Dermis lymphatic vessel endothelial cell (primary cell): Measurements from ENCODE around the gene C17orf113. TPM values are rescaled to one million over a fixed set of nuclear protein-coding genes. Genes with fewer than 3 reads are reported as not detected.

ENCODE experiments used
- total RNA-seq: library from RNA; depleted of rRNA; stranded (reverse); fragments of >200 nt; gene quantifications from 2 replicates; pipeline ENCODE4 v1.2.1, GENCODE V29; 2014

The C17orf113 gene
- total RNA-seq: 0.22 and 0.26 TPM in 2 replicates

GRCh38 chr17:42050393-42051012, at the start of gene C17orf113:
Gene C17orf113, minus strand, starts transcription at chr17:42050601. Its CDS starts 7,225 bp downstream, at chr17:42043376.

GRCh38 chr17:42097691-42098631, 47.6 kb upstream of the C17orf113 start, which contains the start of gene ZNF385C:
Gene ZNF385C, minus strand, starts transcription at chr17:42098473. Its CDS starts 35,417 bp downstream, at chr17:42063056.

GRCh38 chr17:42019509-42020404, 30.6 kb downstream of the C17orf113 start, which contains the start of gene NKIRAS2:
Gene NKIRAS2, plus strand, starts transcription at chr17:42020090. Its CDS starts 1,488 bp downstream, at chr17:42021578.

GRCh38 chr17:42016941-42017865, 33.2 kb downstream of the C17orf113 start, which contains the start of gene DNAJC7:
Gene DNAJC7, minus strand, starts transcription at chr17:42017439. Its CDS starts 23 bp downstream, at chr17:42017416.

Other genes starting within 250 kb of the C17orf113 start
- 45.5 and 51.5 TPM in 2 replicates for gene P3H4, start 238.7 kb downstream of the C17orf113 start, total RNA-seq
- gene FKBP10, start 237.6 kb downstream of the C17orf113 start, total RNA-seq: 134 and 149 TPM in 2 replicates
- gene NT5C3B, start 214.4 kb downstream of the C17orf113 start, total RNA-seq: 74.8 and 87.1 TPM in 2 replicates
- under 0.01 TPM in 2 replicates for gene KLHL10, start 212.8 kb downstream of the C17orf113 start, total RNA-seq
- gene KLHL11, start 185.2 kb downstream of the C17orf113 start, total RNA-seq: 26.1 and 37.9 TPM in 2 replicates
- 159 and 189 TPM in 2 replicates for gene ACLY, start 131.7 kb downstream of the C17orf113 start, total RNA-seq
- 0.11 and 0.34 TPM in 2 replicates for gene ODAD4, start 120.0 kb downstream of the C17orf113 start, total RNA-seq
- 49.5 and 55.5 TPM in 2 replicates for gene CNP, start 83.8 kb downstream of the C17orf113 start, total RNA-seq
- 63.2 and 84.4 TPM in 2 replicates for gene DNAJC7, start 33.2 kb downstream of the C17orf113 start, total RNA-seq
- gene NKIRAS2, start 30.5 kb downstream of the C17orf113 start, total RNA-seq: 30.3 and 35.0 TPM in 2 replicates
- not detected in 2 replicates for gene ZNF385C, start 47.9 kb upstream of the C17orf113 start, total RNA-seq
- gene DHX58, start 62.1 kb upstream of the C17orf113 start, total RNA-seq: 2.5 and 2.8 TPM in 2 replicates
- gene KAT2A, start 70.8 kb upstream of the C17orf113 start, total RNA-seq: 4.9 and 8.3 TPM in 2 replicates
- under 0.01 TPM in 1 of 2 replicates, not detected in the other for gene HSPB9, start 72.2 kb upstream of the C17orf113 start, total RNA-seq
- 72.4 and 77.7 TPM in 2 replicates for gene RAB5C, start 104.4 kb upstream of the C17orf113 start, total RNA-seq
- under 0.01 TPM in 2 replicates for gene KCNH4, start 130.5 kb upstream of the C17orf113 start, total RNA-seq
- not detected in 2 replicates for gene HCRT, start 134.9 kb upstream of the C17orf113 start, total RNA-seq
- 17.2 and 27.1 TPM in 2 replicates for gene GHDC, start 143.9 kb upstream of the C17orf113 start, total RNA-seq
- 32.8 and 33.8 TPM in 2 replicates for gene STAT5B, start 225.8 kb upstream of the C17orf113 start, total RNA-seq
- 44.3 and 56.0 TPM in 2 replicates for gene STAT5A, start 237.9 kb upstream of the C17orf113 start, total RNA-seq